Activated CD4-positive, CD25-positive, alpha-beta regulatory T cell treated with anti-CD3 and anti-CD28 coated beads, Interleukin-2, amount 50 U/mL, for 24 hours (primary cell): ENCODE results near the gene CTPS1.

Experiments used
- ATAC-seq, 2 donors: fragments of 150-1000 bp; cut with Tn5 transposase; one replicate each; pipeline ENCODE4 v1.10.0; 2021; ENCODE audit warnings: mild to moderate bottlenecking in 1 of 2, moderate library complexity in 1 of 2

Gene CTPS1

DNA sequence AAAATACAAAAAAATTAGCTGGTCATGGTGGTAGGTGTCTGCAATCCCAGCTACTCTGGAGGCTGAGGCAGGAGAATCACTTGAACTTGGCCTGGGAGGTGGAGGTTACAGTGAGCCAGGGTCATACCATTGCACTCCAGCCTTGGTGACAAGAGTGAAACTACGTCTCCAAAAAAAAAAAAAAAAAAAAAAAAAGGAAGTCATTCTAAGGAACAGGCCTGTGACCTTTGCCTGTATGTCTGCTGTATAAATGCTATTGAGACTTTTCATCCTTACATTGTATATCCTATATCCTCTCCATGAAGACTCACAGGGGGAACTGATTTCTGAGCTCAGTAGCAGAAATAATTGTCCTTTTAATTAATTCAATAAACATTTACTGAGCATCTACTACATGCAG, 7.5 kb upstream of the CTPS1 start:
- ATAC-seq: no peak

- no peak for ATAC-seq
Observed at GRCh38 chr1:40973912-40974311, 5.6 kb upstream of the CTPS1 start.

GRCh38 chr1:40974945-40975344, 4.6 kb upstream of the CTPS1 start:
- ATAC-seq: no peak

DNA sequence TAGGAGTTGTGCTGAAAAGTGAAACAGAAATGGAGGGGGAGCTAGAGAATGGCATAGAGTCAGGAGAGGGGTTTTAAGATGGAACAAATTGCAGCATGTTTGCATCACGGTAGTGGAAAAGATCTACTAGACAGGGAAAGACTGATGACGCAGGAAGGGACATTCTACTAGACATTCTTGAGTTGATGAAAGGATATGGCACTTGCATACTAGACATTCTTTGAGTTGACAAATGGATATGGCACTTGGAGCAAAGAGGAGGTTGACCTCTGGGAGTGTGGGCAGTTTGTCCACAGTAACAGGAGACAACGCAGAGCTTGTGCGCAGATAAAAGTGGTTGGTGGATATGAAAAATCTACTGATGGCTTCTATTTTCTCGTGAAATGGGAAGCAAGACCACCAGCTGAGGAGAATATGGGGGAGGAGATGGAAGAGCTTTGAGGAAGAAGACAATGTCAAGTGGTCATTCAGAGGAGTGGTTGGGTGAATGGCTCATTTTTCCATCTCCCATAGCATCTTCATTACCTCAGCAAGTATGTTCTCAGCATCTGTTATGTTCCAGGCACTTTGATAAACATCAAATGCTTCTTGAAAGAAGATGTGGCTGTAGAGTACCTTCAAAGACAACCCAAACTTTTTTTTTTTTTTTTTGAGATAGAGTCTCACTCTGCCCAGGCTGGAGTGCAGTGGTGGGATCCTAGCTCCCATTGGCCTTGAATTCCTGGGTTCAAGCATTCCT, 2.4 kb upstream of the CTPS1 start:
- ATAC-seq: no peak

DNA sequence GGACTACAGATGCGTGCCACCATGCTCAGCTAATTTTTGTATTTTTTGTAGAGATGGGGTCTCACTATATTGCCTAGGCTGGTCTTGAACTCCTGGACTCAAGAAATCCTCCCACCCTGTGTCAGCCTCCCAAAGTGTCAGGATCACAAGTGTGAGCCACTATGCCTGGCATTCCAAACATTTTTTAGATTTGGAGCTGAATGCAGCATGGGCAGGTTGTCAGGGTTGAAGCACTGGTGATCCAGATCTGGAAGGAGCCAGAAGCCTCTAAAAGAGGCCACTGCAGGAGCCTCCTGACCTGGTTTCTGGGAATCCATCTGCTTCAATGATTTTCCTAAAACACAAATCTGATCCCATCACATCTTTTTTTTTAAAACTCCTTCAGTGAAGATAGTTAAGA, 1.8 kb upstream of the CTPS1 start:
- ATAC-seq: no peak

DNA sequence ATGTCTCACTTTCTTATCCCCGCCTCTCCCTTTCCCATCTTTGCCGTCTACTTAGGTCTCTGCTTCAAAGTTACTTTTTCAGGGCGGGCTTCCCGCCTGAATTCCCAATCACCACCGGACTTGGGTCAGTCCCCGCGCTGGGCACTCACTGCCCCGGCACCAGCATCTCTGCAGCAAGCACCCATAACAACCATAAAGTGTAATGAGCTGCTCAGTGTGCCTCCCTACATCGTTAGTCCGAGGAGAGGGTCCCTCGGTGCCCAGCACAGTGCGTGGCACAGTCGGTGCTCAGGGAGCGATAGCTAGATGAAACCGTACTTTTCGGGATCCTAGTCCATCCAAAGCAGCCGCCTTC, 633 bp upstream of the CTPS1 start:
- no peak for ATAC-seq

DNA sequence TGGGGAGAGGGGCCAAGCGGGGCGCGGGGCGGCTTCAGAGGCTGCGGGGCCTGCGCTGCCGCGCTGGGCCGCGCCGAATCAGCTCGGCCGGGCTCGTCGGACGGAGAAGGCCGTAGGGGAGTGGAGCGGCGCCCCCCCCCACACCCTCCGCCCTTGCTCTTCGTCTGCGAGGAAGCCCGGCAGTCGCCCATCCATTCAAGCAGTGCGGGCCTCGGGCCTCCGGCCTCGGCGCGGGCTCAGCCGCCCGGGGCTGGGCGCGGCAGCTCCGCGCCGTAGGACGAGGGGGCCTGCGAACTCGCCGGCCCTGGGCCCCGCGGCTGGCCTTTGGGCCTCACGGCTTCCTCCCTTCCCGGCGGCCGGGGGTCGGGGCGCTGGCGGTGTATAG, 564 bp downstream of the CTPS1 start:
- ATAC-seq: peak; percentile 18 to 25

DNA sequence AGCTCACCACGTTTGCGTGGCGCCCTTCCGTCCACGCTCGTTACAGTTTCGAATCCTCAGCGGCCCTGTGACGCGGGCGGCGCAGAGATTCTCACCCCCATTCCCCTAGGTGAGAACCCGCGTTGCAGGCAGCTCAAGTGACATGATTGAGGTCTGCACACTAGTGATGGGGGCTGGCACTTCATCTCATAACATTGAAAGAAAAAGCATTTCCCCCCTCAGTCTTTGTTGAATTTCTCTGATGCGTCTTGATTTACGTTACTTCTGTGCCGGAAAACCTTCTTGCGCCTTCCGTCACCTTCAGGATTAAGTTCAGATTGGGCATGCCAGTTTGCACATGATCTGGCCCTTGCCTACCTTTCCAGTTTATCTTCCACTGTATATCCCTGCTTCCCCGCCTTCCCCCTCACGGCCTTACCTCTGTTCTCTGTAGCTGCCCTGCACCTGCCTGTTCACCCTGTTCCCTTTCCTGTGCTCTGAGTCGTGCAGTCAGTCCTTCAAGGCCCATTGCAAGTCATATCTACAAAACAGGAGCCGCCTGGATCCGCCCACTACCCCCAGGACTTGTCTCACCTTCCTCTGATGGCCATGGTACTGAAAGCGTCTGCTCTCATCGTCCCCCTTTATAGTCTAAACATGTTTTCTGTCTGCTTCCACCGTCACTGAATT, 1.1 kb downstream of the CTPS1 start:
- ATAC-seq: peak; percentile 11 to 14

DNA sequence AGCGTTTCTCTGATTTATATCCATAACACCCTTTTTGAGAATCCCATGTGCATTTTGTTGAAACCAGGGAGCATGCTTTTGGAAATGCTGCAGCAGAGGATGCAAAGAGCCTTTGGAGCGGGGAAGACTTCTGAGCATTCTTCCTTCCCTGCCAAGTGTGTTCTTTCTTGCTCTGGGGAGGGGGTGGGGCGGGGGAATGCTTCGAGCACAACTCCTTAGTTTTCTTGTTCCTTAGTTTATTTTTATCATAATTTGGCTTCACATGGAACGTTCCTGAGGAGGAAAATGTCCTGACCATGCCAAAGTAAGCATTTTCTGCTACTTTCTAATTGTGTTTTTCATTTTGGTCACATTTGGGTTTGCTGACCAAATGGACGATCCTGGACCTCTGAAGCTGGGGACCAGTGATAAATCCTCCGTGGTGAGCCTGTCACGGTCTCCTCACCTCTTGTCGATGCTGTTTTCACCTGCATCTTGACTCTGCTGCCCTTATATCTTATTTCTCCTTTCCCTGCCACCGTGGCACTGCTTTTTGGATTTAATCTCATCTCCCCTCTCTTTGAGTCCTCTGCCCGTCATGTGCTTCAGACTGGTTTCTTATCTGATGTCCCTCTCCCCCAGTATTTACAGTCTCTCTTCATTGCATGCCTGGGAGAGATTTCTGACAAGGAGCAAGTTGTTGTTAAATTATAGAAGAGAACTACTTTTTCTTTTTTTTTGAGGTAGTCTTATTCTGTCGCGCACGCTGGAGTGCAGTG, 2.4 kb downstream of the CTPS1 start:
- no peak for ATAC-seq

DNA sequence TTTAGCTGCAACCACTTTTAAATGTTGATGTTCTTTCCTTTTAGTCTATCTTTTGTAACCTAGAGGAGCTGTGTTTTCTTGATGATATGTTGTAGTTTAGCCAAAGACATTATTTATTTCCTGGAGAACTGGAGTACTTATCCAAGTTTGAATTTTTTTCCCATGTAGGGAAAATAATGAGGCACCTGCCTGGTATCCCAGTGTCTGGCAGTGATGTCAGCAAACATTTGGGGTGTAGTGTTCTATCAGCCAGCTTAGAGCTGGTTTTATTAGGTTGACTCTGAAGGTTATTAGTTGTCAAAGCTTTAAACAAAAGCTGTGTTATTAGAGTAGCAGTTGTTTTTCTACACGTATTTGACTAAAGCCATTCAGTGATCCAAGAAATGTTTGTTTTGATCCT, 3.2 kb downstream of the CTPS1 start:
- no peak for ATAC-seq

GRCh38 chr1:40983286-40983685, 3.8 kb downstream of the CTPS1 start:
- no peak for ATAC-seq

GRCh38 chr1:40984066-40984465, 4.6 kb downstream of the CTPS1 start:
- no peak for ATAC-seq

DNA sequence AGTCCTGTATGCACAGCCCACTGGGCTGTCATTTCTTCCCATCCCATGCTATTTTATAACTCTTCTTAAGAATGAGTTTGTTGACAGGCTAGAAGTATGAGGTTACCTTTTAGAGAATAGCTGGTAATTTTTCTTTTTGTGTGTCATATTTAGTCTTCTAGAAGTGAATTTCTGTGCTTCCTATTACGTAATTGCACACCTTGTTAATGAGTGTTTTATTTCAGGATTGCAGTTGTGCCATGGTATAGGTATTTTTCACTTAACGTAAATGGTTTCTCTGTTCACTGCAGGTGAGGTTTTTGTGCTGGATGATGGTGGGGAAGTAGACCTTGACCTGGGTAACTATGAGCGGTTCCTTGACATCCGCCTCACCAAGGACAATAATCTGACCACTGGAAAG, 5.0 kb downstream of the CTPS1 start:
- no peak for ATAC-seq

- no peak for ATAC-seq
Observed at GRCh38 chr1:40985161-40985560, 5.7 kb downstream of the CTPS1 start.

DNA sequence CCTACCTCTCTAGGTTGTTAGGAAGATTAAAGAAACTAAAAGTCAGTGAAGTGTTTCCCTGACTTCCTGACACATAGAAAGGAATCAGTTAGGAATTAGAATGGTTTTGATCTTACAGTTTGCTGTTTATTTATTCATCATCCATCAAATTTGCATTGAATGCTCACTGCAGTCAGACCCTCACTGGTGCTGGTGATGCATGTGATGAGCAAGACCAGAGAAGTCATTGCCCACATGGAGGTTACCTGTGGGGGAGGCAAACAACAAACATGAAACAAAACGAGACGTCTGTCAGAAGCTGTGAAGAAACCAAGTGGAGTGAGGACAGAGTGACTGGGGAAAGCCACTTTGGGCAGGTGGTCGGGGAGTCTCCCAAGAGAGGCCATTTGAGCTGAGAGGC, 6.4 kb downstream of the CTPS1 start:
- ATAC-seq: no peak

DNA sequence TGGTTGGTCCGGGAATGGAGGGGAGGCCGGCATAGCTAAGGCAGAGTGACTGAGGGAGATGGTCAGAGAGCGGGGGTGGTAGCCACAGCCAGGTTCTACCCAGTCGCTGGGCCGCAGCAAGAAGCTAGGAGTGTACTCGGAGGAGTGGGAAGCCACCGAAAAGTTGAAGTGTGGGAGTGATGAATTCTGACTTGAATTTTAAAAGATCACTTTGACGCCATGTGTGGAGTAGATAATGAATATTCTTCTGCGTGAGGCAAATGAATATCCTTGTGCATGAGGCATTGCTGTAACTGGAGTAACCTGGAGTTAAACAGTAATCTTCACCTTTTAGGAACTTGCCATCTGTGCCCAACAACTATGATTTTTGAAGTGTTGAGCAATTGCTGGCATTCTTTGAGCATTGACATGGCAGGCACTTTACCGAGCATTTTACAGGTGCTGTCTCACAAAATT, 6.9 kb downstream of the CTPS1 start:
- ATAC-seq: no peak

GRCh38 chr1:40986956-40987355, 7.5 kb downstream of the CTPS1 start:
- no peak for ATAC-seq

DNA sequence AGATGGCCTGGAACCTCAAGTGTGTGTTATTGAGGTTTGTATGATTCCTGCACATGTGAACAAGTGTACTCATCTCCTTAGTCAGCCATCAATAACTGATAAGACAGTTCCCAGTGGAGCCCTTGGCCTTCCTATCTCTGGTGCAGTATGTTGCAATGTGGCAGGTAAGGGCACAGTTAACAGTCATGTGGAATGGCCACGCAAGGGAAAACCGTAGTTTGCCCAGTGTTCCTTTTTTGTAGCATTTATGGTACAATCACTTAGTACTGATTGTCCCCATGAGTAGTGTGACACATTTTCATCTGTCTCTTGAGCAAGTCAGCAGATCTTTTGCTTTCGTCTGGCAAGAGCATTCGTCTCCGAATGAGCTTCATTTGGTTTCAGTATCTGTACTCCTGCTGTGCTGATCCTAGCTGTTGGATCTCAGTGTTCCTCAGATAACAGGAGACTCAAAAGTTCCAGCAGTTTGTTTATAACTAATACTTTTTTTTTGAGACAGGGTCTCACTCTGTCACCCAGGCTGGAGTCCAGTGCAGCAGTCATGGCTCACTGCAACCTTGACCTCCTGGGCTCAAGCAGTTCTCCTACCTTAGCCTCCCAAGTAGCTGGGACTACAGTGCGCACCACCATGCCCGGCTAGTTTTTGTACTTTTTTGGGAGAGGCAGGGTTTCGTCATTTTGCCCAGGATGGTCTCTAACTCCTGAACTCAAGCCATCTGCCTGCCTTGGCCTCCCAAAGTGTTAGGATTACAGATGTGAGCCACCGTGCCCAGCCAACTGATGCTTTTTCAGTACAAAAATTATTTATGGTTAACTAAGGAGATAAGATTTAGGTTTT, 8.2 kb downstream of the CTPS1 start:
- ATAC-seq: no peak

GRCh38 chr1:40988280-40988679, 8.8 kb downstream of the CTPS1 start:
- ATAC-seq: no peak

- no peak for ATAC-seq
Observed at GRCh38 chr1:40989066-40989465, 9.6 kb downstream of the CTPS1 start.

- ATAC-seq: no peak
Observed at GRCh38 chr1:40997096-40997495, 17.6 kb downstream of the CTPS1 start.

- ATAC-seq: no peak
Observed at GRCh38 chr1:40998668-40999067, 19.2 kb downstream of the CTPS1 start.

- ATAC-seq: no peak
Observed at GRCh38 chr1:41003127-41003639, 23.7 kb downstream of the CTPS1 start.
